SK-N-SH (cell line): ENCODE data around the gene CACNA2D3. TPM values are rescaled to one million over a fixed set of nuclear protein-coding genes. Genes with fewer than 3 reads are reported as not detected.

Source experiments
- CTCF ChIA-PET: fragments of 300-600, 350-600 bp; formaldehyde crosslinking; extraction: SDS; loops from one replicate; lab custom pipeline; 2021; lab: Yijun Ruan, JAX
- POLR2A ChIA-PET: fragments of 350-600 bp; sonication (Branson Sonifier 250); formaldehyde crosslinking; extraction: SDS; loops from one replicate; lab custom pipeline; 2020; ENCODE audit warnings: antibody characterized with exemption, inconsistent platforms; lab: Yijun Ruan, JAX
- DNase-seq: peaks from one replicate; pipeline ENCODE4 v3.0.0; 2012
- H2AFZ ChIP-seq: fragments of 200-600 bp; sonication (generic); 2 replicates; pipeline ENCODE4 v1.8.1; 2016; ENCODE audit warnings: antibody characterized with exemption, mild to moderate bottlenecking, low read depth
- H3F3A ChIP-seq: fragments of 200-600 bp; sonication (generic); replicated peaks from 2 replicates; pipeline ENCODE3; 2016; ENCODE audit warnings: antibody characterized with exemption, mild to moderate bottlenecking; ENCODE audit not compliant: insufficient read depth
- H3K27ac ChIP-seq, 2 experiments: fragments of 200-500 bp in 1 of 2; fragments of 200-600 bp in 1 of 2; sonication (Bioruptor generic) in 1 of 2; sonication (generic), shearing (Covaris generic) in 1 of 2; 2 replicates each; pipeline versions ENCODE4 v1.5.1 to v1.6.1; 2014 to 2016; ENCODE audit warnings: low read depth in 2 of 2, inconsistent platforms in 1 of 2, low read length in 1 of 2, mild to moderate bottlenecking in 1 of 2, mixed read lengths in 1 of 2
- H3K27me3 ChIP-seq: fragments of 200-600 bp; sonication (generic), shearing (Covaris generic); 2 replicates; pipeline ENCODE4 v1.6.1; 2016; ENCODE audit warnings: mixed run types; ENCODE audit not compliant: insufficient read depth
- H3K36me3 ChIP-seq, 2 experiments: fragments of 200-500 bp in 1 of 2; fragments of 200-600 bp in 1 of 2; sonication (Bioruptor generic) in 1 of 2; sonication (generic) in 1 of 2; replicated peaks in 1 of 2; 2 replicates each; pipeline versions ENCODE3 to v1.5.1; 2014 to 2016; ENCODE audit warnings: low read length in 1 of 2, mild to moderate bottlenecking in 1 of 2; ENCODE audit not compliant: insufficient read depth in 2 of 2, control insufficient read depth in 1 of 2
- H3K4me1 ChIP-seq, 2 experiments: fragments of 200-500 bp in 1 of 2; fragments of 200-600 bp in 1 of 2; sonication (Bioruptor generic) in 1 of 2; sonication (generic), shearing (Covaris generic) in 1 of 2; 2 replicates each; pipeline versions ENCODE4 v1.5.1 to v1.6.1; 2014 to 2016; ENCODE audit warnings: low read depth in 1 of 2, low read length in 1 of 2, mixed run types in 1 of 2; ENCODE audit not compliant: insufficient read depth in 2 of 2, control insufficient read depth in 1 of 2
- H3K4me2 ChIP-seq: fragments of 200-600 bp; sonication (generic), shearing (Covaris generic); 2 replicates; pipeline ENCODE4 v1.6.1; 2017; ENCODE audit warnings: mixed run types
- H3K4me3 ChIP-seq, 2 experiments: fragments of 200-500 bp in 1 of 2; fragments of 200-600 bp in 1 of 2; sonication (Bioruptor generic) in 1 of 2; sonication (generic), shearing (Covaris generic) in 1 of 2; 2 replicates each; pipeline versions ENCODE4 v1.5.1 to v1.8.1; 2014 to 2016; ENCODE audit warnings: low read depth in 2 of 2, inconsistent platforms in 1 of 2, low read length in 1 of 2, mild to moderate bottlenecking in 1 of 2, mixed read lengths in 1 of 2, moderate library complexity in 1 of 2
- H3K79me2 ChIP-seq: fragments of 200-600 bp; sonication (generic); 2 replicates; pipeline ENCODE4 v1.8.1; 2017; ENCODE audit warnings: mild to moderate bottlenecking; ENCODE audit not compliant: insufficient read depth
- H3K9ac ChIP-seq: fragments of 200-600 bp; sonication (generic); 2 replicates; pipeline ENCODE4 v1.6.1; 2017; ENCODE audit warnings: mixed run types
- H3K9me2 ChIP-seq: fragments of 200-600 bp; sonication (generic); 2 replicates; pipeline ENCODE4 v1.6.1; 2017; ENCODE audit warnings: mixed run types
- H3K9me3 ChIP-seq: fragments of 200-600 bp; sonication (generic); 2 replicates; pipeline ENCODE4 v1.6.1; 2017; ENCODE audit warnings: mixed run types, mild to moderate bottlenecking, moderate library complexity
- H4K20me1 ChIP-seq: fragments of 200-600 bp; sonication (generic); 2 replicates; pipeline ENCODE4 v1.6.1; 2017; ENCODE audit warnings: mild to moderate bottlenecking, mixed run types; ENCODE audit not compliant: insufficient read depth
- CHD2 ChIP-seq: fragments of 150-350 bp; IDR thresholded peaks from 2 replicates; pipeline ENCODE4 v1.6.1; 2018; ENCODE audit warnings: low read length; ENCODE audit not compliant: partially characterized antibody
- FOXJ3 ChIP-seq: sonication (generic); formaldehyde crosslinking; IDR thresholded peaks from 2 replicates; pipeline ENCODE4 v1.5.1; 2020; ENCODE audit warnings: mild to moderate bottlenecking, missing genetic modification reagents
- GABPA ChIP-seq: IDR thresholded peaks from 2 replicates; pipeline ENCODE4 v1.4.0; 2012; ENCODE audit warnings: low read depth, mild to moderate bottlenecking
- MEF2A ChIP-seq: IDR thresholded peaks from 2 replicates; pipeline ENCODE4 v1.4.0; 2012; ENCODE audit warnings: low read depth, borderline replicate concordance
- MXI1 ChIP-seq: IDR thresholded peaks from 2 replicates; pipeline ENCODE4 v1.6.1; 2012; ENCODE audit warnings: mild to moderate bottlenecking, low read depth, low read length, improper control_type of control experiment
- NFIC ChIP-seq: IDR thresholded peaks from 2 replicates; pipeline ENCODE4 v1.4.0; 2012; ENCODE audit warnings: borderline replicate concordance
- NRF1 ChIP-seq: IDR thresholded peaks from 2 replicates; pipeline ENCODE4 v1.6.1; 2012; ENCODE audit warnings: low read depth, mild to moderate bottlenecking, low read length
- RCOR1 ChIP-seq: fragments of 150-350 bp; IDR thresholded peaks from 2 replicates; pipeline ENCODE4 v1.6.1; 2017; ENCODE audit warnings: antibody characterized with exemption, low read length
- REST ChIP-seq: IDR thresholded peaks from 2 replicates; pipeline ENCODE4 v1.6.1; 2012; ENCODE audit warnings: mild to moderate bottlenecking, low read depth, low read length, moderate library complexity
- RXRA ChIP-seq: IDR thresholded peaks from 2 replicates; pipeline ENCODE4 v1.4.0; 2012; ENCODE audit warnings: low read depth, mild to moderate bottlenecking, borderline replicate concordance
- SMC3 ChIP-seq: IDR thresholded peaks from 2 replicates; pipeline ENCODE4 v1.6.1; 2012; ENCODE audit warnings: low read depth, low read length, improper control_type of control experiment
- TAF1 ChIP-seq: IDR thresholded peaks from 2 replicates; pipeline ENCODE4 v1.6.1; 2012; ENCODE audit warnings: low read depth, mild to moderate bottlenecking, low read length, moderate library complexity, borderline replicate concordance
- TCF12 ChIP-seq: IDR thresholded peaks from 2 replicates; pipeline ENCODE4 v1.4.0; 2012
- TEAD4 ChIP-seq: IDR thresholded peaks from 2 replicates; pipeline ENCODE4 v1.4.0; 2012; ENCODE audit warnings: mild to moderate bottlenecking, borderline replicate concordance; ENCODE audit not compliant: insufficient read depth
- USF2 ChIP-seq: fragments of 150-350 bp; IDR thresholded peaks from 2 replicates; pipeline ENCODE4 v1.6.1; 2017; ENCODE audit warnings: antibody characterized with exemption, low read length, low read depth, borderline replicate concordance
- ZBTB33 ChIP-seq: IDR thresholded peaks from 2 replicates; pipeline ENCODE4 v1.4.0; 2012; ENCODE audit warnings: low read depth, borderline replicate concordance
- WGBS: methylation state at CpG from one replicate; pipeline ENCODE4 v1.1.6; 2017; ENCODE audit warnings: low lambda C conversion rate; 5-methylcytosine and 5-hydroxymethylcytosine counted together
- polyA plus RNA-seq, 3 experiments: library from polyadenylated mRNA; depleted of rRNA; stranded (reverse); fragments of >200 nt; gene quantifications; 2 replicates each; pipeline ENCODE4 v1.2.3, GENCODE V29; 2012
- TF ChIP-seq, protein P1 (sequence below): fragments of 200-600 bp; sonication (generic); IDR thresholded peaks from 2 replicates; pipeline ENCODE4 v1.6.1; 2017; ENCODE audit warnings: antibody characterized with exemption, mild to moderate bottlenecking, moderate library complexity
- TF ChIP-seq, protein P2 (sequence below): fragments of 150-350 bp; IDR thresholded peaks from 2 replicates; pipeline ENCODE4 v1.6.1; 2016; ENCODE audit warnings: mild to moderate bottlenecking, low read depth, low read length

Gene CACNA2D3
- polyA plus RNA-seq, 1 of the 3 experiments (the other 2 are of a cell fraction): 0.15 TPM

DNA sequence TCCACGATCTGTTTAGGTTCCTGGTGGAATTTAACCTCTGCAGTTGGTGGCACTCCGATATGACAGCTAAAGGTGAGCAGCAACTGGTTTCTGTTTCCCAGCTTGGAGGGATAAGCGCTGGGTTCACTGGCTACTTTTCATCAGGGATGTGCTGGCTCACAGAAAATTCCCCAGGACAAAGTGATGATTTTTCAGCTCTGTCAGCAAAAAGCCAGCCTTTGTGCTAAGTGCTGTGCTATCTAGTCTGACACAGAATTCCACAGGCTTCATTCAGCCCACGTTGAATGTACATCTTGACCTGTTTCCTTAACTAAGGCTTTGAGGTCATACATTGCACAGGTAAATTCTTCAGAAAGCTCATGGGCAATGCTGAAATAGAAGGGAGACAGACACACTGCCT lies 887.0 kb downstream of the CACNA2D3 start:
- no peak for DNase-seq
- no peak overlapping the region for H2AFZ ChIP-seq
- ChIA-PET POLR2A (no interaction called here), CTCF (no interaction called here)
- H3K4me2 ChIP-seq: no peak overlapping the region
- H3F3A ChIP-seq: no peaks in the 10 kb centered on the region
- no peak overlapping the region for H3K4me3 ChIP-seq
- H3K9me3 ChIP-seq: no peaks in the 10 kb centered on the region
- H3K27me3 ChIP-seq: no peaks in the 10 kb centered on the region
- H3K9ac ChIP-seq: no peak overlapping the region
- no peaks in the 10 kb centered on the region for H3K9me2 ChIP-seq
- WGBS: 88% methylated on average over 4 of the region's 4 CpGs
- H3K36me3 ChIP-seq: no peaks in the 10 kb centered on the region
- no peaks in the 10 kb centered on the region; a peak in 1 of 4 replicates for H3K4me1 ChIP-seq
- no peak overlapping the region for H3K27ac ChIP-seq
- H4K20me1 ChIP-seq: no peaks in the 10 kb centered on the region
- no peaks in the 10 kb centered on the region for H3K79me2 ChIP-seq
- TF ChIP-seq, protein P1, sequence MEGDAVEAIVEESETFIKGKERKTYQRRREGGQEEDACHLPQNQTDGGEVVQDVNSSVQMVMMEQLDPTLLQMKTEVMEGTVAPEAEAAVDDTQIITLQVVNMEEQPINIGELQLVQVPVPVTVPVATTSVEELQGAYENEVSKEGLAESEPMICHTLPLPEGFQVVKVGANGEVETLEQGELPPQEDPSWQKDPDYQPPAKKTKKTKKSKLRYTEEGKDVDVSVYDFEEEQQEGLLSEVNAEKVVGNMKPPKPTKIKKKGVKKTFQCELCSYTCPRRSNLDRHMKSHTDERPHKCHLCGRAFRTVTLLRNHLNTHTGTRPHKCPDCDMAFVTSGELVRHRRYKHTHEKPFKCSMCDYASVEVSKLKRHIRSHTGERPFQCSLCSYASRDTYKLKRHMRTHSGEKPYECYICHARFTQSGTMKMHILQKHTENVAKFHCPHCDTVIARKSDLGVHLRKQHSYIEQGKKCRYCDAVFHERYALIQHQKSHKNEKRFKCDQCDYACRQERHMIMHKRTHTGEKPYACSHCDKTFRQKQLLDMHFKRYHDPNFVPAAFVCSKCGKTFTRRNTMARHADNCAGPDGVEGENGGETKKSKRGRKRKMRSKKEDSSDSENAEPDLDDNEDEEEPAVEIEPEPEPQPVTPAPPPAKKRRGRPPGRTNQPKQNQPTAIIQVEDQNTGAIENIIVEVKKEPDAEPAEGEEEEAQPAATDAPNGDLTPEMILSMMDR: no peak
- TF ChIP-seq RXRA (no peak), TAF1 (no peak), MEF2A (no peak), TCF12 (no peak), NFIC (no peak), MXI1 (no peak), NRF1 (no peak), SMC3 (no peak)
- TF ChIP-seq, protein P2, sequence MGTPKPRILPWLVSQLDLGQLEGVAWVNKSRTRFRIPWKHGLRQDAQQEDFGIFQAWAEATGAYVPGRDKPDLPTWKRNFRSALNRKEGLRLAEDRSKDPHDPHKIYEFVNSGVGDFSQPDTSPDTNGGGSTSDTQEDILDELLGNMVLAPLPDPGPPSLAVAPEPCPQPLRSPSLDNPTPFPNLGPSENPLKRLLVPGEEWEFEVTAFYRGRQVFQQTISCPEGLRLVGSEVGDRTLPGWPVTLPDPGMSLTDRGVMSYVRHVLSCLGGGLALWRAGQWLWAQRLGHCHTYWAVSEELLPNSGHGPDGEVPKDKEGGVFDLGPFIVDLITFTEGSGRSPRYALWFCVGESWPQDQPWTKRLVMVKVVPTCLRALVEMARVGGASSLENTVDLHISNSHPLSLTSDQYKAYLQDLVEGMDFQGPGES: no peak

DNA sequence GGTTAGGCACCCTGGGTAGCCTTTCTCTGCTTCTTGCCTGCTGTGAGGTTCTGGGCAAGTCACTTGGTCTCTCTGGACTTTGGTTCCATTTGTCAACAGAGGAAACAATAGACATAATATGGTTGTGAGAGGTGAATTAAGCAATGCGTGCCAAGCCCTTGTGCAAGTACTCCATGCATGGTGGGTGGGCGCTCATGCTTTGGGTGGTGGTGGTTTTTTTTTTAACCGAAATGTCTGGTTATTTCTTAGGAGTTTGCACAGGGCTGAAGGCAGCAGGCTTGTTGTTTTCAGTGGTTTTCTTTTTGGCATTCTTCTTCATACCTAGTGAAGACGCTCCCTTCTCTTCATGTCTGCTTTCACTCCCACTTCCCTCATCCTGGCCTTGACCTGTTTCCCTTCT lies 889.7 kb downstream of the CACNA2D3 start:
- WGBS: 89% methylated on average over 4 of the region's 4 CpGs
- Histone ChIP-seq H3K4me3 (no peak overlapping the region), H3F3A (no peaks in the 10 kb centered on the region), H3K27ac (no peak overlapping the region), H3K9ac (no peak overlapping the region), H3K79me2 (no peaks in the 10 kb centered on the region), H3K36me3 (no peaks in the 10 kb centered on the region), H2AFZ (no peak overlapping the region), H3K9me2 (no peaks in the 10 kb centered on the region), H3K27me3 (no peaks in the 10 kb centered on the region), H3K9me3 (no peaks in the 10 kb centered on the region), H3K4me1 (no peaks in the 10 kb centered on the region), H3K4me2 (no peak overlapping the region), H4K20me1 (no peaks in the 10 kb centered on the region)
- CTCF ChIA-PET: no interaction called here
- POLR2A ChIA-PET: no interaction called here
- no peak for DNase-seq
- no peak for TF ChIP-seq RXRA
- TF ChIP-seq FOXJ3: no peak
- no peak for TF ChIP-seq RCOR1
- TF ChIP-seq MXI1: no peak
- TF ChIP-seq USF2: no peak
- TF ChIP-seq TEAD4: no peak
- TF ChIP-seq GABPA: no peak
- TF ChIP-seq CHD2: no peak
- TF ChIP-seq ZBTB33: no peak
- TF ChIP-seq REST: no peak
